Natural killer cell (primary cell): ENCODE measurements around the gene PHPT1. TPM values are rescaled to one million over a fixed set of nuclear protein-coding genes. Genes with fewer than 3 reads are reported as not detected.

Source experiments
- ATAC-seq, 3 donors: fragments of 150-1000 bp in 2 of 3; fragments of 200-7000 bp in 1 of 3; cut with Tn5 transposase; 1 replicate in 1 of 3; 2 replicates in 2 of 3; pipeline ENCODE4 v1.10.0; 2021; ENCODE audit warnings: mild to moderate bottlenecking in 2 of 3, moderate library complexity in 2 of 3
- DNase-seq, 2 donors: peaks; one replicate each; pipeline versions ENCODE4 v3.0.0 to v3.0.0-alpha.2; 2013 to 2021; ENCODE audit warnings: mixed read lengths in 1 of 2
- H3K27ac ChIP-seq: one replicate; pipeline ENCODE4 v1.5.1; 2013; ENCODE audit warnings: mild to moderate bottlenecking, low read length
- H3K27me3 ChIP-seq: one replicate; pipeline ENCODE4 v1.6.1; 2013; ENCODE audit warnings: low read length; ENCODE audit not compliant: control insufficient read depth, insufficient read depth
- H3K36me3 ChIP-seq: one replicate; pipeline ENCODE4 v1.6.1; 2013; ENCODE audit warnings: low read length; ENCODE audit not compliant: control insufficient read depth, insufficient read depth
- H3K4me1 ChIP-seq: one replicate; pipeline ENCODE4 v1.6.1; 2013; ENCODE audit warnings: low read length; ENCODE audit not compliant: control insufficient read depth, insufficient read depth
- H3K4me3 ChIP-seq: one replicate; pipeline ENCODE4 v1.5.1; 2013; ENCODE audit warnings: low read length
- H3K9me3 ChIP-seq: one replicate; pipeline ENCODE4 v1.6.1; 2013; ENCODE audit warnings: low read length; ENCODE audit not compliant: control insufficient read depth, insufficient read depth
- H3K27ac Mint-ChIP-seq, 2 donors: one replicate each; pipeline ENCODE4 v1.8.0; 2022; ENCODE audit warnings: mild to moderate bottlenecking in 2 of 2, mixed read lengths in 2 of 2, moderate library complexity in 1 of 2
- H3K27me3 Mint-ChIP-seq, 2 donors: one replicate each; pipeline ENCODE4 v1.8.0; 2022; ENCODE audit warnings: low read depth in 2 of 2, mixed read lengths in 2 of 2
- H3K36me3 Mint-ChIP-seq: one replicate; pipeline ENCODE4 v1.8.0; 2022; ENCODE audit warnings: mixed read lengths
- H3K4me1 Mint-ChIP-seq, 2 donors: one replicate each; pipeline ENCODE4 v1.8.0; 2022; ENCODE audit warnings: mixed read lengths in 2 of 2
- H3K4me3 Mint-ChIP-seq: one replicate; pipeline ENCODE4 v1.8.0; 2022; ENCODE audit warnings: mild to moderate bottlenecking, moderate library complexity, mixed read lengths
- H3K9me3 Mint-ChIP-seq, 2 donors: one replicate each; pipeline ENCODE4 v1.8.0; 2022; ENCODE audit warnings: mixed read lengths in 2 of 2
- CTCF ChIP-seq: fragments of 200-600 bp; IDR thresholded peaks from one replicate; pipeline ENCODE4 v1.8.0; 2022; ENCODE audit warnings: antibody characterized with exemption
- WGBS: methylation state at CpG from one replicate; pipeline ENCODE4 v1.1.7; 2013; ENCODE audit warnings: missing lambda C conversion rate; ENCODE audit not compliant: insufficient coverage; 5-methylcytosine and 5-hydroxymethylcytosine counted together
- intact Hi-C: fragments of 100-400 bp; cut with micrococcal nuclease; formaldehyde crosslinking; loops from one replicate; pipeline ENCODE4 v1.14.2; 2022
- total RNA-seq, 4 donors: library from RNA; stranded (reverse); fragments of 120-200 nt in 1 of 4; gene quantifications; one replicate each; pipeline versions ENCODE4 v1.2.3 to v1.2.4, GENCODE V29; 2013 to 2022

The PHPT1 gene
- total RNA-seq, 3 donors from 2014 or later (not counting 1 experiment from before 2014, with no cell fraction given), result 63.5 to 69.8 (median 67.7) TPM

DNA sequence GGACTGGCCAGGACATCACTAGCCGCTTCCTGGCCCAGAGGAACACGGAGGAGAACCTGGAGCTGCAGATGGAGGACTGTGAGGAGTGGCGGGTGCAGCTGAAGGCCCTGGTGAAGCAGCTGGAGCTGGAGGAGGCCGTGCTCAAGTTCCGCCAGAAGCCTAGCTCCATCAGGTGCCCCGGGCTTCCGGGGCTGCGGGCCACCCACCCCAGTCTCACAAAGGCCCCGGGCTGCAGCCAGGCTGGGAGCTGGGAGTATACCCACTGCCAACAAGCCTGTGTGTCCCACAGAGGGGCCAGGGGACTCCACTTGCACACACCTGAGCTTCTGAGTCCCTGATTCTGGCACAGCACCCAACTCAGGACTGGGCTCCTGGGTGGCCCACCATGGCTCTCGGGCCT, 43.1 kb upstream of the PHPT1 start:
- Histone ChIP-seq H3K9me3 (no peaks in the 10 kb centered on the region), H3K27me3 (peaks cover 4% of the 10 kb centered on the region), H3K4me1 (peaks cover 34% of the 10 kb centered on the region), H3K4me3 (no peak overlapping the region), H3K27ac (no peak overlapping the region), H3K36me3 (peaks cover 6% of the 10 kb centered on the region)
- Mint-ChIP-seq H3K4me1 (peaks cover 23 to 34% of the 10 kb centered on the region in 2 donors), H3K27ac (peak overlapping the region in 1 of 2 donors; percentile 83), H3K36me3 (no peaks in the 10 kb centered on the region), H3K4me3 (peak overlapping the region; percentile 89), H3K9me3 (no peaks in the 10 kb centered on the region), H3K27me3 (peaks cover 0 to 5% of the 10 kb centered on the region in 2 donors)
- DNase-seq (no peak), ATAC-seq (no peak)
- TF ChIP-seq CTCF, result no peak
- intact Hi-C loops, result loop anchor here (5.0 kb wide), 1 partner anchor 36 kb away; the partner anchor contains the start of gene AJM1
- 98% methylated on average over 10 of the region's 10 CpGs for WGBS

DNA sequence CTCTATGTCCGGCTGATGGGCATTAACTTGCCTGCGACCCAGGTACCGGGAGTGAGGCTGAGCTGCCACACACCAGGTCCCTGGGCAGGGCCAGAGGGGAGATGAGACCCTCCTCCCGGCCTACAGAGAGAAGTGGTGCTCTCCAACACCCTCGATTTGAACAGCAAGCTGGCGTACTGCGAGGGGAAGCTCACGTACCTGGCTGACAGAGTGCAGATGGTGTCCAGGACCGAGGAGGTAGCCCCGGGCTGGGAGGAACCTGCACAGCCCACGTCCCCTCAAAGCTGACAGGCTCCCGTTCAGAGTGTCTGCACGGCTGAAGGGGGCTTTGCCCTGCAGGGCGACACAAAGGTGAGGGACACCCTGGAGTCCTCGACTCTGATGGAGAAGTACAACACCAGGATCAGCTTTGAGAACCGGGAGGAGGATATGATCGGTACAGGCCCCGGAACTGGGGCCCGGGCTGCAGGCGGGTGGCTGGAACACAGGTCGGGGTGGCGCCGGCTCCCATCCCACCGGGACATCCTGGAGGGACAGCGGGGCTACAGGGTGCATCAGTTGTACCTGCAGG, 42.5 kb upstream of the PHPT1 start:
- no peak for ATAC-seq
- Histone ChIP-seq H3K27ac (peak overlapping the region; percentile 93), H3K4me1 (peaks cover 31% of the 10 kb centered on the region), H3K4me3 (peak overlapping the region; percentile 84), H3K9me3 (no peaks in the 10 kb centered on the region), H3K36me3 (peaks cover 6% of the 10 kb centered on the region), H3K27me3 (peaks cover 4% of the 10 kb centered on the region)
- Mint-ChIP-seq H3K36me3 (no peaks in the 10 kb centered on the region), H3K4me1 (peaks cover 23 to 32% of the 10 kb centered on the region in 2 donors), H3K4me3 (peak overlapping the region; percentile 89), H3K27ac (peak overlapping the region; percentile 83 to 92), H3K27me3 (peaks cover 0 to 5% of the 10 kb centered on the region in 2 donors), H3K9me3 (no peaks in the 10 kb centered on the region)
- no peak for DNase-seq
- 90% methylated on average over 25 of the region's 25 CpGs for WGBS
- TF ChIP-seq CTCF, result no peak
- intact Hi-C loops, result loop anchor here (5.0 kb wide), 1 partner anchor 36 kb away; the partner anchor contains the start of gene AJM1

- Histone ChIP-seq H3K9me3 (no peaks in the 10 kb centered on the region), H3K27ac (peak within 1 kb of the TSS; percentile 93), H3K4me3 (peak within 1 kb of the TSS; percentile 84), H3K27me3 (no peaks in the 10 kb centered on the region), H3K4me1 (peaks cover 31% of the 10 kb centered on the region), H3K36me3 (peaks cover 6% of the 10 kb centered on the region)
- DNase-seq, result peak; percentile 83 to 94
- under 1% methylated on average over 96 of the region's 96 CpGs for WGBS
- Mint-ChIP-seq H3K27ac (peak within 1 kb of the TSS; percentile 84 to 92), H3K36me3 (no peaks in the 10 kb centered on the region), H3K9me3 (no peaks in the 10 kb centered on the region), H3K27me3 (no peaks in the 10 kb centered on the region), H3K4me3 (peak within 1 kb of the TSS; percentile 91), H3K4me1 (peaks cover 23 to 35% of the 10 kb centered on the region in 2 donors)
- peak; percentile 89 to 94 (median 90) for ATAC-seq
- intact Hi-C loops, result loop anchor here (5.0 kb wide), 1 partner anchor 35 kb away; the partner anchor contains the start of gene AJM1
- no peak for TF ChIP-seq CTCF
Measured at GRCh38 chr9:136807281-136808074, 41.7 kb upstream of the PHPT1 start, which contains the start of gene RABL6. RABL6 (plus strand) TSS chr9:136807948; CDS start chr9:136808197, 249 bp downstream.
